GM10266 (cell line): ENCODE measurements around the gene BUB1.

Source experiments
- DNase-seq: peaks from one replicate; pipeline ENCODE4 v3.0.0; 2012; ENCODE audit errors: extremely low spot score
- CTCF ChIP-seq: IDR thresholded peaks from 2 replicates; pipeline ENCODE4 v1.5.1; 2012; ENCODE audit warnings: mild to moderate bottlenecking, low read depth; ENCODE audit not compliant: control insufficient read depth, insufficient read depth; ENCODE audit errors: missing control alignments

Gene BUB1

GRCh38 chr2:110677530-110678456, at the start of gene BUB1:
Gene BUB1 (minus strand): TSS chr2:110678063. CDS start chr2:110677995, 68 bp downstream.
- TF ChIP-seq CTCF, result no peak
- peak; percentile 94 for DNase-seq

- TF ChIP-seq CTCF, result no peak
- DNase-seq, result no peak
These were observed 48.4 kb upstream of the BUB1 start for GRCh38 chr2:110726285-110726684.

GRCh38 chr2:110725859-110726258, 48.0 kb upstream of the BUB1 start:
- no peak for DNase-seq
- TF ChIP-seq CTCF, result no peak

GRCh38 chr2:110725370-110725769, 47.5 kb upstream of the BUB1 start:
- TF ChIP-seq CTCF, result no peak
- no peak for DNase-seq

GRCh38 chr2:110724820-110725219, 47.0 kb upstream of the BUB1 start:
- no peak for TF ChIP-seq CTCF
- no peak for DNase-seq

GRCh38 chr2:110720547-110720946, 42.7 kb upstream of the BUB1 start:
- TF ChIP-seq CTCF, result no peak
- DNase-seq, result no peak

- no peak for DNase-seq
- no peak for TF ChIP-seq CTCF
These were observed 41.1 kb upstream of the BUB1 start for GRCh38 chr2:110718990-110719389.
